ENCODE results near the gene TBC1D5.

DNA sequence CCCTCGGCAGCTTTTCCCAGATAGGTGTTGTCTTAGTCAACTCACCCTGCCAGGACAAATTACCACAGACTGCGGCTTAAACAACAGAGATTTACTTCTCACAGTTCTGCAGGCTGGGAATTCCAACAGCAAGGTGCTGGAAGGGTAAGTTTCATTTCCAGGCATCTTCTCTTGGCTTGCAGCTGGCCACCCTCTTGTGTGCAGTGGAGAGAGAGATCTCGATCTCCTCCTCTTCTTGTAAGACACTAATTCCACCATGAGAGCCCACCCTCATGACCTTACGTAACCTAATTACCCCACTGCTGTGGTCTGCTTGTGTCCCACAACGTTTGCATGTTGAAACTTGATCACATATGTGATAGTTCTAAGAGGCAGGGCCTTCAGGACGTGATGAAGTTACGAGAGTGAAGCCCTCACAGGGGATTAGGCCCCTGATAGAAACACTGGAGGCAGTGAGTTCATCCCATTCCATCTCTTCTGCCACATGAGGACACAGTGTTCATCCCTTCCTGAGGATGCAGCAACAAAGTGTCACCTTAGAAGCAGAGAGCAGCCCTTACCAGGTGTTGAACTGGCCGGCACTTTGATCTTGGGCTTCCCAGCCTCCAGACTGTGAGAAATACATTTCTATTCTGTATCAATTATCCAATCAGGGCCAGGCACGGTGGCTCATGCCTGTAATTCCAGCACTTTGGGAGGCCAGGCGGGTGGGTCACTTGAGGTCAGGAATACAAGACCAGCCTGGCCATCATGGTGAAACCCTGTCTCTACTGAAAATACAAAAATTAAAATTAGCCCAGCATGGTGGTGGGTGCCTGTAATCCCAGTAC is 609.9 kb downstream of the TBC1D5 start:
- TF ChIP-seq POLR2A (IDR thresholded peaks at IDR 0.05; ENCODE audit: low read length) (no peak), GATA1 (IDR thresholded peaks at IDR 0.05; ENCODE audit: low read depth, low read length) (no peak)
